ENCODE measurements around the gene SLCO2A1. TPM values are rescaled to one million over a fixed set of nuclear protein-coding genes. Genes with fewer than 3 reads are reported as not detected.

The SLCO2A1 gene
- total RNA-seq, 1 donor from 2014 or later: 0.52 TPM

GRCh38 chr3:134004841-134005240 lies 24.9 kb downstream of the SLCO2A1 start:
- Histone ChIP-seq H3K9ac (ENCODE audit: low read depth in 1 of 3, low read length in 3 of 3) (no peak overlapping the region), H3K36me3 (ENCODE audit: control insufficient read depth in 3 of 3, insufficient read depth in 3 of 3, low read length in 3 of 3) (no peaks in the 10 kb centered on the region), H3K4me1 (ENCODE audit: control insufficient read depth in 3 of 3, insufficient read depth in 3 of 3, low read length in 3 of 3) (no peaks in the 10 kb centered on the region), H3K9me3 (ENCODE audit: control insufficient read depth in 3 of 3, low read length in 3 of 3) (peaks cover 0 to 3% (median 0%) of the 10 kb centered on the region in 3 donors), H3K27me3 (ENCODE audit: control insufficient read depth in 3 of 3, insufficient read depth in 3 of 3, low read length in 3 of 3) (peaks cover 0 to 3% (median 0%) of the 10 kb centered on the region in 3 donors), H3K4me3 (ENCODE audit: low read length in 3 of 3) (no peak overlapping the region), H3K27ac (ENCODE audit: low read depth, low read length) (no peak overlapping the region)

- peaks cover 0 to 3% (median 0%) of the 10 kb centered on the region in 3 donors for H3K27me3 ChIP-seq (ENCODE audit: control insufficient read depth in 3 of 3, insufficient read depth in 3 of 3, low read length in 3 of 3)
- peaks cover 0 to 3% (median 0%) of the 10 kb centered on the region in 3 donors for H3K9me3 ChIP-seq (ENCODE audit: control insufficient read depth in 3 of 3, low read length in 3 of 3)
- H3K4me3 ChIP-seq (ENCODE audit: low read length in 3 of 3): no peak overlapping the region
- no peak overlapping the region for H3K9ac ChIP-seq (ENCODE audit: low read depth in 1 of 3, low read length in 3 of 3)
- no peak overlapping the region for H3K27ac ChIP-seq (ENCODE audit: low read depth, low read length)
- no peaks in the 10 kb centered on the region for H3K4me1 ChIP-seq (ENCODE audit: control insufficient read depth in 3 of 3, insufficient read depth in 3 of 3, low read length in 3 of 3)
- no peaks in the 10 kb centered on the region for H3K36me3 ChIP-seq (ENCODE audit: control insufficient read depth in 3 of 3, insufficient read depth in 3 of 3, low read length in 3 of 3)
Measured at GRCh38 chr3:134003066-134003465, 26.7 kb downstream of the SLCO2A1 start.

- Histone ChIP-seq H3K27ac (ENCODE audit: low read depth, low read length) (no peak overlapping the region), H3K9ac (ENCODE audit: low read depth in 1 of 3, low read length in 3 of 3) (no peak overlapping the region), H3K4me1 (ENCODE audit: control insufficient read depth in 3 of 3, insufficient read depth in 3 of 3, low read length in 3 of 3) (no peaks in the 10 kb centered on the region), H3K27me3 (ENCODE audit: control insufficient read depth in 3 of 3, insufficient read depth in 3 of 3, low read length in 3 of 3) (peaks cover 0 to 3% (median 0%) of the 10 kb centered on the region in 3 donors), H3K4me3 (ENCODE audit: low read length in 3 of 3) (no peak overlapping the region), H3K36me3 (ENCODE audit: control insufficient read depth in 3 of 3, insufficient read depth in 3 of 3, low read length in 3 of 3) (no peaks in the 10 kb centered on the region), H3K9me3 (ENCODE audit: control insufficient read depth in 3 of 3, low read length in 3 of 3) (peaks cover 0 to 3% (median 0%) of the 10 kb centered on the region in 3 donors)
Measured at GRCh38 chr3:134002306-134002705, 27.4 kb downstream of the SLCO2A1 start.

- Histone ChIP-seq H3K4me1 (ENCODE audit: control insufficient read depth in 3 of 3, insufficient read depth in 3 of 3, low read length in 3 of 3) (no peaks in the 10 kb centered on the region), H3K9me3 (ENCODE audit: control insufficient read depth in 3 of 3, low read length in 3 of 3) (peaks cover 0 to 3% (median 0%) of the 10 kb centered on the region in 3 donors), H3K4me3 (ENCODE audit: low read length in 3 of 3) (no peak overlapping the region), H3K9ac (ENCODE audit: low read depth in 1 of 3, low read length in 3 of 3) (no peak overlapping the region), H3K27me3 (ENCODE audit: control insufficient read depth in 3 of 3, insufficient read depth in 3 of 3, low read length in 3 of 3) (peaks cover 0 to 3% (median 1%) of the 10 kb centered on the region in 3 donors), H3K27ac (ENCODE audit: low read depth, low read length) (no peak overlapping the region), H3K36me3 (ENCODE audit: control insufficient read depth in 3 of 3, insufficient read depth in 3 of 3, low read length in 3 of 3) (no peaks in the 10 kb centered on the region)
Measured at GRCh38 chr3:134001251-134001650, 28.5 kb downstream of the SLCO2A1 start.

GRCh38 chr3:133999891-134000685 lies 29.6 kb downstream of the SLCO2A1 start:
- Histone ChIP-seq H3K9me3 (ENCODE audit: control insufficient read depth in 3 of 3, low read length in 3 of 3) (peaks cover 0 to 3% (median 0%) of the 10 kb centered on the region in 3 donors), H3K9ac (ENCODE audit: low read depth in 1 of 3, low read length in 3 of 3) (no peak overlapping the region), H3K27ac (ENCODE audit: low read depth, low read length) (no peak overlapping the region), H3K4me3 (ENCODE audit: low read length in 3 of 3) (no peak overlapping the region), H3K36me3 (ENCODE audit: control insufficient read depth in 3 of 3, insufficient read depth in 3 of 3, low read length in 3 of 3) (no peaks in the 10 kb centered on the region), H3K4me1 (ENCODE audit: control insufficient read depth in 3 of 3, insufficient read depth in 3 of 3, low read length in 3 of 3) (no peaks in the 10 kb centered on the region), H3K27me3 (ENCODE audit: control insufficient read depth in 3 of 3, insufficient read depth in 3 of 3, low read length in 3 of 3) (peaks cover 0 to 4% (median 3%) of the 10 kb centered on the region in 3 donors)

GRCh38 chr3:133998691-133999241 lies 31.0 kb downstream of the SLCO2A1 start:
- Histone ChIP-seq H3K4me1 (ENCODE audit: control insufficient read depth in 3 of 3, insufficient read depth in 3 of 3, low read length in 3 of 3) (no peaks in the 10 kb centered on the region), H3K36me3 (ENCODE audit: control insufficient read depth in 3 of 3, insufficient read depth in 3 of 3, low read length in 3 of 3) (no peaks in the 10 kb centered on the region), H3K27ac (ENCODE audit: low read depth, low read length) (no peak overlapping the region), H3K9me3 (ENCODE audit: control insufficient read depth in 3 of 3, low read length in 3 of 3) (no peaks in the 10 kb centered on the region), H3K9ac (ENCODE audit: low read depth in 1 of 3, low read length in 3 of 3) (no peak overlapping the region), H3K27me3 (ENCODE audit: control insufficient read depth in 3 of 3, insufficient read depth in 3 of 3, low read length in 3 of 3) (peaks cover 0 to 10% (median 3%) of the 10 kb centered on the region in 3 donors), H3K4me3 (ENCODE audit: low read length in 3 of 3) (no peak overlapping the region)

- H3K4me1 ChIP-seq (ENCODE audit: control insufficient read depth in 3 of 3, insufficient read depth in 3 of 3, low read length in 3 of 3): no peaks in the 10 kb centered on the region
- no peak overlapping the region for H3K9ac ChIP-seq (ENCODE audit: low read depth in 1 of 3, low read length in 3 of 3)
- H3K27me3 ChIP-seq (ENCODE audit: control insufficient read depth in 3 of 3, insufficient read depth in 3 of 3, low read length in 3 of 3): peaks cover 0 to 10% (median 3%) of the 10 kb centered on the region in 3 donors
- no peak overlapping the region for H3K4me3 ChIP-seq (ENCODE audit: low read length in 3 of 3)
- H3K36me3 ChIP-seq (ENCODE audit: control insufficient read depth in 3 of 3, insufficient read depth in 3 of 3, low read length in 3 of 3): no peaks in the 10 kb centered on the region
- H3K27ac ChIP-seq (ENCODE audit: low read depth, low read length): no peak overlapping the region
- H3K9me3 ChIP-seq (ENCODE audit: control insufficient read depth in 3 of 3, low read length in 3 of 3): no peaks in the 10 kb centered on the region
Measured at GRCh38 chr3:133997871-133998635, 31.7 kb downstream of the SLCO2A1 start.

- Histone ChIP-seq H3K9me3 (ENCODE audit: control insufficient read depth in 3 of 3, low read length in 3 of 3) (no peaks in the 10 kb centered on the region), H3K36me3 (ENCODE audit: control insufficient read depth in 3 of 3, insufficient read depth in 3 of 3, low read length in 3 of 3) (no peaks in the 10 kb centered on the region), H3K27ac (ENCODE audit: low read depth, low read length) (no peak overlapping the region), H3K27me3 (ENCODE audit: control insufficient read depth in 3 of 3, insufficient read depth in 3 of 3, low read length in 3 of 3) (peaks cover 0 to 10% (median 3%) of the 10 kb centered on the region in 3 donors), H3K4me3 (ENCODE audit: low read length in 3 of 3) (no peak overlapping the region), H3K4me1 (ENCODE audit: control insufficient read depth in 3 of 3, insufficient read depth in 3 of 3, low read length in 3 of 3) (no peaks in the 10 kb centered on the region), H3K9ac (ENCODE audit: low read depth in 1 of 3, low read length in 3 of 3) (no peak overlapping the region)
Measured at GRCh38 chr3:133996996-133997395, 32.7 kb downstream of the SLCO2A1 start.

GRCh38 chr3:133996251-133996661 lies 33.5 kb downstream of the SLCO2A1 start:
- Histone ChIP-seq H3K27me3 (ENCODE audit: control insufficient read depth in 3 of 3, insufficient read depth in 3 of 3, low read length in 3 of 3) (peaks cover 0 to 10% (median 0%) of the 10 kb centered on the region in 3 donors), H3K4me3 (ENCODE audit: low read length in 3 of 3) (no peak overlapping the region), H3K9me3 (ENCODE audit: control insufficient read depth in 3 of 3, low read length in 3 of 3) (no peaks in the 10 kb centered on the region), H3K4me1 (ENCODE audit: control insufficient read depth in 3 of 3, insufficient read depth in 3 of 3, low read length in 3 of 3) (peaks cover 0 to 5% (median 0%) of the 10 kb centered on the region in 3 donors), H3K36me3 (ENCODE audit: control insufficient read depth in 3 of 3, insufficient read depth in 3 of 3, low read length in 3 of 3) (no peaks in the 10 kb centered on the region), H3K9ac (ENCODE audit: low read depth in 1 of 3, low read length in 3 of 3) (no peak overlapping the region), H3K27ac (ENCODE audit: low read depth, low read length) (no peak overlapping the region)
